SU-DHL-6 (cell line): ENCODE results near the gene GATA1.

ENCODE experiments used
- H2AFZ ChIP-seq: fragments of 200-600 bp; sonication (generic); 2 replicates; pipeline ENCODE4 v1.6.1; 2014; ENCODE audit warnings: low read depth, mild to moderate bottlenecking, moderate library complexity, mixed read lengths, antibody characterized with exemption, low read length; ENCODE audit not compliant: severe bottlenecking
- H3F3A ChIP-seq: fragments of 200-600 bp; shearing (Covaris generic); 2 replicates; pipeline ENCODE4 v1.6.0; 2016; ENCODE audit warnings: antibody characterized with exemption, mild to moderate bottlenecking; ENCODE audit not compliant: insufficient read depth
- H3K27ac ChIP-seq: fragments of 200-600 bp; sonication (generic); 2 replicates; pipeline ENCODE4 v1.5.1; 2016; ENCODE audit warnings: low read depth, mild to moderate bottlenecking, low read length, moderate library complexity, mixed read lengths
- H3K27me3 ChIP-seq: fragments of 200-600 bp; sonication (generic), shearing (Covaris generic); 2 replicates; pipeline ENCODE4 v1.6.0; 2014; ENCODE audit warnings: mild to moderate bottlenecking, low read length
- H3K36me3 ChIP-seq: fragments of 200-600 bp; sonication (generic); 2 replicates; pipeline ENCODE4 v1.6.1; 2014; ENCODE audit warnings: mild to moderate bottlenecking, low read length, mixed read lengths
- H3K4me2 ChIP-seq: fragments of 300-600, 200-600 bp; shearing (Covaris generic), sonication (generic); 2 replicates; pipeline ENCODE4 v1.6.0; 2014; ENCODE audit warnings: low read length, low read depth, mild to moderate bottlenecking; ENCODE audit not compliant: poor library complexity, severe bottlenecking
- H3K4me3 ChIP-seq: fragments of 200-600 bp; sonication (generic); 2 replicates; pipeline ENCODE4 v1.5.1; 2014; ENCODE audit warnings: antibody characterized with exemption, low read length, mild to moderate bottlenecking, mixed read lengths; ENCODE audit not compliant: insufficient read depth, poor library complexity, severe bottlenecking
- H3K79me2 ChIP-seq: fragments of 200-600 bp; sonication (generic); 2 replicates; pipeline ENCODE4 v1.6.1; 2014; ENCODE audit warnings: mild to moderate bottlenecking, low read length, moderate library complexity; ENCODE audit not compliant: insufficient read depth
- H3K9ac ChIP-seq: fragments of 200-600 bp; sonication (generic); 2 replicates; pipeline ENCODE4 v1.7.0; 2014; ENCODE audit warnings: mild to moderate bottlenecking, low read length
- H3K9me2 ChIP-seq: fragments of 200-600 bp; sonication (generic); replicated peaks from 2 replicates; pipeline ENCODE4 v1.6.1; 2014; ENCODE audit warnings: low read length; ENCODE audit not compliant: insufficient read depth
- H3K9me3 ChIP-seq: fragments of 200-600 bp; sonication (generic); 2 replicates; pipeline ENCODE4 v1.6.1; 2014; ENCODE audit warnings: low read length, mixed read lengths; ENCODE audit not compliant: insufficient read depth
- H4K20me1 ChIP-seq: fragments of 200-600 bp; sonication (generic); 2 replicates; pipeline ENCODE4 v1.6.1; 2014; ENCODE audit warnings: low read depth, mild to moderate bottlenecking, antibody characterized with exemption, low read length, moderate library complexity, mixed read lengths
- CTCF ChIP-seq: fragments of 200-600 bp; sonication (generic); IDR thresholded peaks from one replicate; pipeline ENCODE4 v1.5.1; 2017; ENCODE audit warnings: antibody characterized with exemption, mild to moderate bottlenecking, low read length, moderate library complexity; ENCODE audit not compliant: insufficient read depth, poor library complexity, severe bottlenecking
- EZH2phosphoT487 ChIP-seq: fragments of 200-600 bp; sonication (generic), shearing (Covaris generic); conservative IDR thresholded peaks from 2 replicates; pipeline ENCODE4 v1.6.1; 2018; ENCODE audit warnings: mild to moderate bottlenecking, antibody characterized with exemption, low read length, moderate library complexity, mixed read lengths

Gene GATA1

GRCh38 chrX:48800574-48801279, 14.3 kb downstream of the GATA1 start:
- H3K9ac ChIP-seq: peak overlapping the region; percentile 68
- TF ChIP-seq CTCF (no peak), EZH2phosphoT487 (no peak)
- H4K20me1 ChIP-seq: no peaks in the 10 kb centered on the region
- no peaks in the 10 kb centered on the region for H3K79me2 ChIP-seq
- no peaks in the 10 kb centered on the region for H3K27me3 ChIP-seq
- H3K4me2 ChIP-seq: peak overlapping the region; percentile 72
- peak overlapping the region; percentile 50 for H3K4me3 ChIP-seq
- no peaks in the 10 kb centered on the region for H3K9me2 ChIP-seq
- H3F3A ChIP-seq: no peaks in the 10 kb centered on the region
- no peaks in the 10 kb centered on the region for H3K36me3 ChIP-seq
- peak overlapping the region; percentile 79 for H3K27ac ChIP-seq
- no peak overlapping the region for H2AFZ ChIP-seq
- H3K9me3 ChIP-seq: no peaks in the 10 kb centered on the region

- no peak for TF ChIP-seq CTCF
- no peak for TF ChIP-seq EZH2phosphoT487
- Histone ChIP-seq H3K27me3 (no peaks in the 10 kb centered on the region), H2AFZ (no peak within 1 kb of the TSS)
Measured at GRCh38 chrX:48801280-48802088, 15.1 kb downstream of the GATA1 start, which contains the start of gene HDAC6. TSS of gene HDAC6 (plus strand) at chrX:48802067. CDS start at chrX:48802693, 626 bp downstream.

GRCh38 chrX:48802089-48802904, 15.9 kb downstream of the GATA1 start:
- Histone ChIP-seq H3K27ac (peak overlapping the region; percentile 86), H3K4me3 (peak overlapping the region; percentile 81), H4K20me1 (no peaks in the 10 kb centered on the region), H3K79me2 (no peaks in the 10 kb centered on the region), H3K9me2 (no peaks in the 10 kb centered on the region), H3K9me3 (no peaks in the 10 kb centered on the region), H3K9ac (peak overlapping the region; percentile 84), H3K4me2 (peak overlapping the region; percentile 65), H3K27me3 (no peaks in the 10 kb centered on the region), H3K36me3 (no peaks in the 10 kb centered on the region), H2AFZ (no peak overlapping the region), H3F3A (no peaks in the 10 kb centered on the region)
- TF ChIP-seq CTCF (no peak), EZH2phosphoT487 (no peak)

More at GRCh38 chrX:48801280-48802088, 15.1 kb downstream of the GATA1 start, which contains the start of gene HDAC6:
- Histone ChIP-seq H3K36me3 (no peaks in the 10 kb centered on the region), H3K9ac (peak within 1 kb of the TSS; percentile 84), H3K79me2 (no peaks in the 10 kb centered on the region), H4K20me1 (no peaks in the 10 kb centered on the region), H3F3A (no peaks in the 10 kb centered on the region), H3K27ac (peak within 1 kb of the TSS; percentile 86), H3K9me3 (no peaks in the 10 kb centered on the region), H3K4me3 (peak within 1 kb of the TSS; percentile 81), H3K4me2 (peak within 1 kb of the TSS; percentile 72), H3K9me2 (no peaks in the 10 kb centered on the region)
